Mesendoderm (in vitro differentiated cells): Measurements from ENCODE around the gene RNF207.
"Not testable (repeated sequence)": the region's sequence is repeated elsewhere in the genome, so short reads cannot be mapped to it uniquely, and the experiment has no call there.

Experiments
- DNase-seq: peaks from one replicate; pipeline ENCODE4 v3.0.0; 2013
- H2AK5ac ChIP-seq: 2 replicates; pipeline ENCODE4 v1.6.1; 2013; ENCODE audit warnings: low read length, inconsistent platforms
- H2BK120ac ChIP-seq: 2 replicates; pipeline ENCODE4 v1.6.1; 2013; ENCODE audit warnings: low read depth, mild to moderate bottlenecking, low read length, moderate library complexity, mixed read lengths
- H2BK15ac ChIP-seq: replicated peaks from 2 replicates; pipeline ENCODE4 v1.6.1; 2013; ENCODE audit warnings: low read depth, mild to moderate bottlenecking, moderate library complexity
- H2BK5ac ChIP-seq: 2 replicates; pipeline ENCODE4 v1.6.1; 2013; ENCODE audit warnings: low read length, inconsistent platforms
- H3K18ac ChIP-seq: 2 replicates; pipeline ENCODE4 v1.6.1; 2013; ENCODE audit warnings: mild to moderate bottlenecking, low read length, mixed read lengths
- H3K23ac ChIP-seq: one replicate; pipeline ENCODE4 v1.6.1; 2013; ENCODE audit warnings: low read length
- H3K27ac ChIP-seq: 2 replicates; pipeline ENCODE4 v1.5.1; 2013; ENCODE audit warnings: low read depth, mild to moderate bottlenecking, inconsistent platforms, low read length, moderate library complexity
- H3K27me3 ChIP-seq: 2 replicates; pipeline ENCODE4 v1.6.1; 2013; ENCODE audit warnings: low read length, control low read depth, mild to moderate bottlenecking, inconsistent platforms; ENCODE audit not compliant: insufficient read depth, poor library complexity
- H3K36me3 ChIP-seq: 2 replicates; pipeline ENCODE4 v1.6.1; 2013; ENCODE audit warnings: low read length, inconsistent platforms; ENCODE audit not compliant: control insufficient read depth, insufficient read depth
- H3K4ac ChIP-seq: one replicate; pipeline ENCODE4 v1.6.1; 2013; ENCODE audit warnings: low read depth, mild to moderate bottlenecking, low read length, moderate library complexity
- H3K4me1 ChIP-seq: 2 replicates; pipeline ENCODE4 v1.6.1; 2013; ENCODE audit warnings: low read depth, low read length, inconsistent platforms; ENCODE audit not compliant: control insufficient read depth
- H3K4me2 ChIP-seq: 2 replicates; pipeline ENCODE4 v1.6.1; 2013; ENCODE audit warnings: low read length
- H3K4me3 ChIP-seq: 2 replicates; pipeline ENCODE4 v1.5.1; 2013; ENCODE audit warnings: mild to moderate bottlenecking, low read length
- H3K56ac ChIP-seq: one replicate; pipeline ENCODE4 v1.6.1; 2013; ENCODE audit warnings: low read length
- H3K79me1 ChIP-seq: 2 replicates; pipeline ENCODE4 v1.6.1; 2013; ENCODE audit warnings: low read length, inconsistent platforms
- H3K79me2 ChIP-seq: 2 replicates; pipeline ENCODE4 v1.6.1; 2013; ENCODE audit warnings: mild to moderate bottlenecking, low read length; ENCODE audit not compliant: control insufficient read depth, insufficient read depth
- H3K9ac ChIP-seq: 2 replicates; pipeline ENCODE4 v1.6.1; 2013; ENCODE audit warnings: low read length, inconsistent platforms
- H4K5ac ChIP-seq: one replicate; pipeline ENCODE4 v1.6.1; 2013; ENCODE audit warnings: low read length
- H4K8ac ChIP-seq: one replicate; pipeline ENCODE4 v1.6.1; 2013; ENCODE audit warnings: low read depth, mild to moderate bottlenecking, control low read depth, low read length, moderate library complexity
- WGBS: extraction: QIAGEN DNeasy Blood & Tissue Kit; methylation state at CpG from one replicate; pipeline ENCODE4 v1.1.7; 2013; ENCODE audit warnings: low lambda C conversion rate, missing lambda C conversion rate; ENCODE audit not compliant: insufficient coverage; ENCODE audit errors: extremely low coverage; 5-methylcytosine and 5-hydroxymethylcytosine counted together

Gene RNF207

GRCh38 chr1:6212193-6212959 is 6.5 kb downstream of the RNF207 start:
- Histone ChIP-seq H3K4me1 (no peaks in the 10 kb centered on the region), H2BK120ac (no peak overlapping the region), H4K5ac (no peak overlapping the region), H3K18ac (no peak overlapping the region), H3K79me1 (no peaks in the 10 kb centered on the region), H3K79me2 (no peaks in the 10 kb centered on the region), H2BK5ac (no peak overlapping the region), H3K23ac (no peak overlapping the region), H3K4ac (no peak overlapping the region), H3K56ac (no peak overlapping the region), H3K4me2 (no peak overlapping the region), H2AK5ac (no peak overlapping the region), H2BK15ac (no peak overlapping the region), H3K27ac (no peak overlapping the region), H3K27me3 (peaks cover 6% of the 10 kb centered on the region), H3K4me3 (no peak overlapping the region), H3K9ac (no peak overlapping the region), H4K8ac (no peak overlapping the region), H3K36me3 (no peaks in the 10 kb centered on the region)
- no peak for DNase-seq
- no CpG with 5 or more reads among the region's 20 CpGs for WGBS

- Histone ChIP-seq H3K79me1 (no peaks in the 10 kb centered on the region), H3K4me2 (no peak overlapping the region), H2BK15ac (no peak overlapping the region), H3K4ac (no peak overlapping the region), H3K36me3 (peaks cover 4% of the 10 kb centered on the region), H3K9ac (no peak overlapping the region), H3K27ac (no peak overlapping the region), H3K18ac (no peak overlapping the region), H4K8ac (no peak overlapping the region), H3K56ac (no peak overlapping the region), H2BK5ac (no peak overlapping the region), H3K23ac (no peak overlapping the region), H3K79me2 (no peaks in the 10 kb centered on the region), H4K5ac (no peak overlapping the region), H2AK5ac (no peak overlapping the region), H3K27me3 (no peaks in the 10 kb centered on the region), H3K4me3 (no peak overlapping the region), H3K4me1 (no peaks in the 10 kb centered on the region), H2BK120ac (no peak overlapping the region)
- no CpG with 5 or more reads among the region's 16 CpGs for WGBS
- DNase-seq: no peak
Measured at GRCh38 chr1:6218375-6219164, 12.7 kb downstream of the RNF207 start.

- not testable (repeated sequence) for H2BK15ac ChIP-seq, H3K4me1 ChIP-seq, H4K8ac ChIP-seq, H3K79me2 ChIP-seq, H3K23ac ChIP-seq, H3K27me3 ChIP-seq, H3K4ac ChIP-seq, DNase-seq, H3K18ac ChIP-seq, H3K79me1 ChIP-seq, H4K5ac ChIP-seq, H3K4me2 ChIP-seq, H3K4me3 ChIP-seq, H2BK5ac ChIP-seq, H3K27ac ChIP-seq, H3K56ac ChIP-seq, H2BK120ac ChIP-seq, H3K36me3 ChIP-seq, H2AK5ac ChIP-seq, H3K9ac ChIP-seq
- no CpG with 5 or more reads among the region's 11 CpGs for WGBS
Measured at GRCh38 chr1:6219641-6220040, 13.7 kb downstream of the RNF207 start.

GRCh38 chr1:6220236-6220635 is 14.3 kb downstream of the RNF207 start:
- Histone ChIP-seq H3K27ac (no peak overlapping the region), H2BK15ac (no peak overlapping the region), H4K5ac (no peak overlapping the region), H3K9ac (no peak overlapping the region), H3K4me2 (no peak overlapping the region), H2AK5ac (no peak overlapping the region), H2BK120ac (no peak overlapping the region), H3K23ac (no peak overlapping the region), H3K56ac (no peak overlapping the region), H3K79me1 (no peaks in the 10 kb centered on the region), H3K36me3 (peaks cover 12% of the 10 kb centered on the region), H2BK5ac (no peak overlapping the region), H3K18ac (no peak overlapping the region), H3K4me3 (no peak overlapping the region), H3K4me1 (no peaks in the 10 kb centered on the region), H3K4ac (no peak overlapping the region), H3K79me2 (no peaks in the 10 kb centered on the region), H3K27me3 (no peaks in the 10 kb centered on the region), H4K8ac (no peak overlapping the region)
- WGBS: no CpG with 5 or more reads among the region's 8 CpGs
- DNase-seq: no peak

- Histone ChIP-seq H3K4me1 (no peaks in the 10 kb centered on the region), H3K56ac (no peak overlapping the region), H2AK5ac (no peak overlapping the region), H4K5ac (no peak overlapping the region), H2BK15ac (no peak overlapping the region), H3K18ac (no peak overlapping the region), H2BK5ac (no peak overlapping the region), H3K79me1 (no peaks in the 10 kb centered on the region), H3K9ac (no peak overlapping the region), H3K4me3 (no peak overlapping the region), H3K4ac (no peak overlapping the region), H3K36me3 (peaks cover 12% of the 10 kb centered on the region), H3K27ac (no peak overlapping the region), H3K79me2 (no peaks in the 10 kb centered on the region), H4K8ac (no peak overlapping the region), H3K4me2 (no peak overlapping the region), H3K27me3 (no peaks in the 10 kb centered on the region), H3K23ac (no peak overlapping the region), H2BK120ac (no peak overlapping the region)
- WGBS: no CpG with 5 or more reads among the region's 12 CpGs
- DNase-seq: no peak
Measured at GRCh38 chr1:6221210-6221784, 15.4 kb downstream of the RNF207 start.
